ENCODE results near the gene RIT1. TPM values are rescaled to one million over a fixed set of nuclear protein-coding genes. Genes with fewer than 3 reads are reported as not detected.

RIT1 gene
- total RNA-seq, 1 experiment from 2014 or later = 28.1 TPM

DNA sequence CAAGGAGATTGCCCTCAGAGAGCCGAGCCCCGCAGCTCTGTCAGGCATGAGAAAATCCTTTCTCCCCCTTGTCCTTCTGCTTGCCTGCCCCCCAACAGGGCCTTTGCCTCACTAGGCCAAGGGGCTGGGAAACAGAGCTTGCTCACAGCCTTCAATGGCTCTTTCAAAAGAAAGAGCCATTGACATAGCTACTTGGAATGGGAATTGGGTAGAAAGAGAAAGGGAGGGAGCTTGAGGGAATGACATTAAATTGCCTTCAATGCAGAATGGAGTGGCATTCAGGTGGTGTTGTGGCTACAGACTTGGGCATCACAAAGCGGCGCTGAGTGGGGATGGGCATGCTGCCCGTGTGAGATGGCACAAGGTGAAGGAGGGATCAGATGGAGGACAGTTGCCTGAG is 38.6 kb downstream of the RIT1 start:
- Histone ChIP-seq H3K36me3 (ENCODE audit: control insufficient read depth, insufficient read depth, low read length) (no peaks in the 10 kb centered on the region), H3K9me3 (ENCODE audit: control insufficient read depth, insufficient read depth, low read depth, low read length) (no peaks in the 10 kb centered on the region), H3K27ac (ENCODE audit: low read length) (no peak overlapping the region), H3K27me3 (ENCODE audit: control insufficient read depth, insufficient read depth, low read length) (no peaks in the 10 kb centered on the region), H3K4me3 (ENCODE audit: low read depth in 2 of 2, low read length in 2 of 2) (no peak overlapping the region), H3K4me1 (ENCODE audit: control insufficient read depth, insufficient read depth, low read length) (no peaks in the 10 kb centered on the region)
- intact Hi-C loops (cut with micrococcal nuclease; ENCODE audit: unreplicated experiment) = no loop called here
- no peak for TF ChIP-seq POLR2AphosphoS5 (IDR thresholded peaks at IDR 0.05; ENCODE audit: low read depth, low read length)
- no peak for TF ChIP-seq SIN3A (IDR thresholded peaks at IDR 0.05; ENCODE audit: borderline replicate concordance, insufficient read depth, low read depth, low read length)
- TF ChIP-seq TCF7L2 (IDR thresholded peaks at IDR 0.05; ENCODE audit: low read depth, low read length) = no peak
- TF ChIP-seq, protein P1, sequence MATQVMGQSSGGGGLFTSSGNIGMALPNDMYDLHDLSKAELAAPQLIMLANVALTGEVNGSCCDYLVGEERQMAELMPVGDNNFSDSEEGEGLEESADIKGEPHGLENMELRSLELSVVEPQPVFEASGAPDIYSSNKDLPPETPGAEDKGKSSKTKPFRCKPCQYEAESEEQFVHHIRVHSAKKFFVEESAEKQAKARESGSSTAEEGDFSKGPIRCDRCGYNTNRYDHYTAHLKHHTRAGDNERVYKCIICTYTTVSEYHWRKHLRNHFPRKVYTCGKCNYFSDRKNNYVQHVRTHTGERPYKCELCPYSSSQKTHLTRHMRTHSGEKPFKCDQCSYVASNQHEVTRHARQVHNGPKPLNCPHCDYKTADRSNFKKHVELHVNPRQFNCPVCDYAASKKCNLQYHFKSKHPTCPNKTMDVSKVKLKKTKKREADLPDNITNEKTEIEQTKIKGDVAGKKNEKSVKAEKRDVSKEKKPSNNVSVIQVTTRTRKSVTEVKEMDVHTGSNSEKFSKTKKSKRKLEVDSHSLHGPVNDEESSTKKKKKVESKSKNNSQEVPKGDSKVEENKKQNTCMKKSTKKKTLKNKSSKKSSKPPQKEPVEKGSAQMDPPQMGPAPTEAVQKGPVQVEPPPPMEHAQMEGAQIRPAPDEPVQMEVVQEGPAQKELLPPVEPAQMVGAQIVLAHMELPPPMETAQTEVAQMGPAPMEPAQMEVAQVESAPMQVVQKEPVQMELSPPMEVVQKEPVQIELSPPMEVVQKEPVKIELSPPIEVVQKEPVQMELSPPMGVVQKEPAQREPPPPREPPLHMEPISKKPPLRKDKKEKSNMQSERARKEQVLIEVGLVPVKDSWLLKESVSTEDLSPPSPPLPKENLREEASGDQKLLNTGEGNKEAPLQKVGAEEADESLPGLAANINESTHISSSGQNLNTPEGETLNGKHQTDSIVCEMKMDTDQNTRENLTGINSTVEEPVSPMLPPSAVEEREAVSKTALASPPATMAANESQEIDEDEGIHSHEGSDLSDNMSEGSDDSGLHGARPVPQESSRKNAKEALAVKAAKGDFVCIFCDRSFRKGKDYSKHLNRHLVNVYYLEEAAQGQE (IDR thresholded peaks at IDR 0.05; ENCODE audit: insufficient read depth in 1 of 2, low read depth in 2 of 2, low read length in 1 of 2) = no peak
- TF ChIP-seq, protein P2, sequence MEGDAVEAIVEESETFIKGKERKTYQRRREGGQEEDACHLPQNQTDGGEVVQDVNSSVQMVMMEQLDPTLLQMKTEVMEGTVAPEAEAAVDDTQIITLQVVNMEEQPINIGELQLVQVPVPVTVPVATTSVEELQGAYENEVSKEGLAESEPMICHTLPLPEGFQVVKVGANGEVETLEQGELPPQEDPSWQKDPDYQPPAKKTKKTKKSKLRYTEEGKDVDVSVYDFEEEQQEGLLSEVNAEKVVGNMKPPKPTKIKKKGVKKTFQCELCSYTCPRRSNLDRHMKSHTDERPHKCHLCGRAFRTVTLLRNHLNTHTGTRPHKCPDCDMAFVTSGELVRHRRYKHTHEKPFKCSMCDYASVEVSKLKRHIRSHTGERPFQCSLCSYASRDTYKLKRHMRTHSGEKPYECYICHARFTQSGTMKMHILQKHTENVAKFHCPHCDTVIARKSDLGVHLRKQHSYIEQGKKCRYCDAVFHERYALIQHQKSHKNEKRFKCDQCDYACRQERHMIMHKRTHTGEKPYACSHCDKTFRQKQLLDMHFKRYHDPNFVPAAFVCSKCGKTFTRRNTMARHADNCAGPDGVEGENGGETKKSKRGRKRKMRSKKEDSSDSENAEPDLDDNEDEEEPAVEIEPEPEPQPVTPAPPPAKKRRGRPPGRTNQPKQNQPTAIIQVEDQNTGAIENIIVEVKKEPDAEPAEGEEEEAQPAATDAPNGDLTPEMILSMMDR (IDR thresholded peaks at IDR 0.05) = no peak
- ChIA-PET CTCF (no interaction called here), POLR2A (no interaction called here)
- no TSS peak for BruUV-seq (replicated peaks)
- DNase-seq (ENCODE audit: low read depth, low spot score) (no peak), ATAC-seq (no peak)
- in situ Hi-C loops (cut with HindIII; ENCODE audit: low pct_unique_long_range_greater_than_20kb, low sequenced_read_pairs) = no loop called here

DNA sequence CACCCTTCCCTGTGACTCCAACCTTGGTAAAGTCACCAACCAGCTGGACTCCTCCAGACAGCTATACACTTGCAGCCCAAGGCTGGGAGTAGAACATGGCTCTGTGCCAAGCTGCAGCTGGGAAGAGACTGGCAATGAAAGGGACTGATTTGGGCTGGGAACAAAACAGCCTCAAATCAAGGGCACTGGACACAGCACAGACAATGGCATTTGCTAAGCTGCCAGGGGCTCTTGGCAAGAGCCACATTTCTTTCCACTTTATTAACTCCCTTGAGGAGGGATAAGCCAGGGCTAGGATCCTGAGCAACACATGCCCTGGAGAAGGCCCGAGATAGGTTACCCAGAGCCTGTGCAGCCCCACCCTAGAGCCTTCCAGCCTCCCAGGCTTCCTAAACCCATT is 39.8 kb downstream of the RIT1 start:
- no TSS peak for BruUV-seq (replicated peaks)
- no peak for ATAC-seq

More for the DNA sequence above, 39.8 kb downstream of the RIT1 start:
- no peaks in the 10 kb centered on the region for H3K9me3 ChIP-seq (ENCODE audit: control insufficient read depth, insufficient read depth, low read depth, low read length)
- no peak for DNase-seq (ENCODE audit: low read depth, low spot score)
- no peaks in the 10 kb centered on the region for H3K36me3 ChIP-seq (ENCODE audit: control insufficient read depth, insufficient read depth, low read length)
- TF ChIP-seq, protein P1 (IDR thresholded peaks at IDR 0.05; ENCODE audit: insufficient read depth in 1 of 2, low read depth in 2 of 2, low read length in 1 of 2) = no peak
- TF ChIP-seq TCF7L2 (IDR thresholded peaks at IDR 0.05; ENCODE audit: low read depth, low read length) = no peak
- no peak for TF ChIP-seq SIN3A (IDR thresholded peaks at IDR 0.05; ENCODE audit: borderline replicate concordance, insufficient read depth, low read depth, low read length)
- TF ChIP-seq POLR2AphosphoS5 (IDR thresholded peaks at IDR 0.05; ENCODE audit: low read depth, low read length) = no peak
- TF ChIP-seq, protein P2 (IDR thresholded peaks at IDR 0.05) = no peak
- H3K27me3 ChIP-seq (ENCODE audit: control insufficient read depth, insufficient read depth, low read length) = no peaks in the 10 kb centered on the region
- no peak overlapping the region for H3K27ac ChIP-seq (ENCODE audit: low read length)
- intact Hi-C loops (cut with micrococcal nuclease; ENCODE audit: unreplicated experiment) = no loop called here
- ChIA-PET POLR2A (interaction anchor here (0.5 to 0.6 kb wide), 2 partner anchors 10 to 13 kb away, joined by 3 read pairs; no protein-coding TSS in a partner anchor), CTCF (no interaction called here)
- H3K4me1 ChIP-seq (ENCODE audit: control insufficient read depth, insufficient read depth, low read length) = no peaks in the 10 kb centered on the region
- H3K4me3 ChIP-seq (ENCODE audit: low read depth in 2 of 2, low read length in 2 of 2) = no peak overlapping the region
- in situ Hi-C loops (cut with HindIII; ENCODE audit: low pct_unique_long_range_greater_than_20kb, low sequenced_read_pairs) = no loop called here

Data from Panc1 (cell line).